Neutrophil (primary cell): Measurements from ENCODE around the gene OSBPL10.
"Not testable (repeated sequence)": the region's sequence is repeated elsewhere in the genome, so short reads cannot be mapped to it uniquely, and the experiment has no call there.

Source experiments
- H3K27ac ChIP-seq: fragments of 200-600 bp; sonication (generic); 2 replicates; pipeline ENCODE4 v1.5.1; 2016; ENCODE audit warnings: mild to moderate bottlenecking, moderate library complexity
- H3K27me3 ChIP-seq: fragments of 200-600 bp; sonication (generic); 2 replicates; pipeline ENCODE4 v1.6.0; 2016; ENCODE audit warnings: mild to moderate bottlenecking
- H3K36me3 ChIP-seq: fragments of 200-600 bp; sonication (generic); 2 replicates; pipeline ENCODE4 v1.5.1; 2017
- H3K4me1 ChIP-seq, 2 experiments: fragments of 200-600 bp in 1 of 2; sonication (generic) in 1 of 2; 1 replicate in 1 of 2; 2 replicates in 1 of 2; pipeline versions ENCODE4 v1.5.1 to v1.6.1; 2013 to 2016; ENCODE audit warnings: low read depth in 1 of 2, low read length in 1 of 2, mild to moderate bottlenecking in 1 of 2, moderate library complexity in 1 of 2; ENCODE audit not compliant: control insufficient read depth in 1 of 2, insufficient read depth in 1 of 2
- H3K4me3 ChIP-seq, 2 experiments: fragments of 200-600 bp in 1 of 2; sonication (generic) in 1 of 2; 1 replicate in 1 of 2; 2 replicates in 1 of 2; pipeline ENCODE4 v1.5.1; 2013 to 2016; ENCODE audit warnings: low read depth in 1 of 2, low read length in 1 of 2, mild to moderate bottlenecking in 1 of 2, moderate library complexity in 1 of 2
- H3K9me3 ChIP-seq: fragments of 200-600 bp; sonication (generic); 2 replicates; pipeline ENCODE4 v1.5.1; 2016
- TF ChIP-seq, protein P1 (sequence below): fragments of 200-600 bp; sonication (generic); IDR thresholded peaks from 2 replicates; pipeline ENCODE4 v1.5.1; 2016; ENCODE audit warnings: antibody characterized with exemption

Gene OSBPL10

GRCh38 chr3:31876331-31876730 is 104.7 kb downstream of the OSBPL10 start:
- H3K4me3 ChIP-seq, result no peak overlapping the region
- no peak overlapping the region for H3K27ac ChIP-seq
- no peaks in the 10 kb centered on the region for H3K27me3 ChIP-seq
- no peaks in the 10 kb centered on the region for H3K36me3 ChIP-seq
- H3K9me3 ChIP-seq, result no peaks in the 10 kb centered on the region
- TF ChIP-seq, protein P1, sequence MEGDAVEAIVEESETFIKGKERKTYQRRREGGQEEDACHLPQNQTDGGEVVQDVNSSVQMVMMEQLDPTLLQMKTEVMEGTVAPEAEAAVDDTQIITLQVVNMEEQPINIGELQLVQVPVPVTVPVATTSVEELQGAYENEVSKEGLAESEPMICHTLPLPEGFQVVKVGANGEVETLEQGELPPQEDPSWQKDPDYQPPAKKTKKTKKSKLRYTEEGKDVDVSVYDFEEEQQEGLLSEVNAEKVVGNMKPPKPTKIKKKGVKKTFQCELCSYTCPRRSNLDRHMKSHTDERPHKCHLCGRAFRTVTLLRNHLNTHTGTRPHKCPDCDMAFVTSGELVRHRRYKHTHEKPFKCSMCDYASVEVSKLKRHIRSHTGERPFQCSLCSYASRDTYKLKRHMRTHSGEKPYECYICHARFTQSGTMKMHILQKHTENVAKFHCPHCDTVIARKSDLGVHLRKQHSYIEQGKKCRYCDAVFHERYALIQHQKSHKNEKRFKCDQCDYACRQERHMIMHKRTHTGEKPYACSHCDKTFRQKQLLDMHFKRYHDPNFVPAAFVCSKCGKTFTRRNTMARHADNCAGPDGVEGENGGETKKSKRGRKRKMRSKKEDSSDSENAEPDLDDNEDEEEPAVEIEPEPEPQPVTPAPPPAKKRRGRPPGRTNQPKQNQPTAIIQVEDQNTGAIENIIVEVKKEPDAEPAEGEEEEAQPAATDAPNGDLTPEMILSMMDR, result no peak
- peaks cover 0 to 4% of the 10 kb centered on the region in 2 experiments for H3K4me1 ChIP-seq

GRCh38 chr3:31875437-31875836 is 105.6 kb downstream of the OSBPL10 start:
- no peaks in the 10 kb centered on the region for H3K9me3 ChIP-seq
- peaks cover 0 to under 1% of the 10 kb centered on the region in 2 experiments for H3K4me1 ChIP-seq
- TF ChIP-seq, protein P1, result no peak
- no peaks in the 10 kb centered on the region for H3K27me3 ChIP-seq
- H3K27ac ChIP-seq, result no peak overlapping the region
- H3K36me3 ChIP-seq, result no peaks in the 10 kb centered on the region
- no peak overlapping the region for H3K4me3 ChIP-seq

- TF ChIP-seq, protein P1, result no peak
- H3K9me3 ChIP-seq, result no peaks in the 10 kb centered on the region
- H3K27ac ChIP-seq, result no peak overlapping the region
- H3K4me3 ChIP-seq, result no peak overlapping the region
- H3K27me3 ChIP-seq, result no peaks in the 10 kb centered on the region
- H3K36me3 ChIP-seq, result no peaks in the 10 kb centered on the region
- H3K4me1 ChIP-seq, result no peaks in the 10 kb centered on the region
Observed at GRCh38 chr3:31873254-31873820, 107.7 kb downstream of the OSBPL10 start.

GRCh38 chr3:31871939-31872507 is 109.0 kb downstream of the OSBPL10 start:
- no peaks in the 10 kb centered on the region for H3K9me3 ChIP-seq
- H3K27me3 ChIP-seq, result no peaks in the 10 kb centered on the region
- no peaks in the 10 kb centered on the region for H3K4me1 ChIP-seq
- H3K36me3 ChIP-seq, result no peaks in the 10 kb centered on the region
- no peak overlapping the region for H3K27ac ChIP-seq
- no peak overlapping the region for H3K4me3 ChIP-seq
- TF ChIP-seq, protein P1, result no peak

DNA sequence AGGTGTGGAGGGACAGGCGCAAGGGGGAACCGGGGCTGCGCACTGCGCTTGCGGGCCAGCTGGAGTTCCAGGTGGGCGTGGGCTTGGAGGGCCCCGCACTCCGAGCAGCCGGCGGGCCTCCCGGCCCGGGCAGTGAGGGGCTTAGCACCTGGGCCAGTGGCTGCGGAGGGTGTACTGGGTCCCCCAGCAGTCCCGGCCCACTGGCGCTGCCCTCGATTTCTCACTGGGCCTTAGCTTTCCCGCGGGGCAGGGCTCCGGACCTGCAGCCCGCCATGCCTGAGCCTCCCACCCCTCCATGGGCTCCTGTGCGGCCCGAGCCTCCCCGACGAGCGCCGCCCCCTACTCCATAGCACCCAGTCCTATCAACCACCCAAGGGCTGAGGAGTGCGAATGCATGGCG is 111.0 kb downstream of the OSBPL10 start:
- H3K36me3 ChIP-seq, H3K9me3 ChIP-seq, H3K27ac ChIP-seq, H3K4me1 ChIP-seq, H3K27me3 ChIP-seq, H3K4me3 ChIP-seq: not testable (repeated sequence)

GRCh38 chr3:31868236-31868635 is 112.8 kb downstream of the OSBPL10 start:
- no peaks in the 10 kb centered on the region for H3K4me1 ChIP-seq
- no peaks in the 10 kb centered on the region for H3K9me3 ChIP-seq
- no peaks in the 10 kb centered on the region for H3K36me3 ChIP-seq
- H3K27me3 ChIP-seq, result no peaks in the 10 kb centered on the region
- no peak overlapping the region for H3K27ac ChIP-seq
- H3K4me3 ChIP-seq, result no peak overlapping the region
- TF ChIP-seq, protein P1, result no peak
